WI38 (cell line): ENCODE results near the gene IFNA5.

Experiments used
- H3K4me3 ChIP-seq: 2 replicates; pipeline ENCODE4 v1.5.1; 2011; ENCODE audit warnings: low read depth, mild to moderate bottlenecking, control low read depth, low read length
- CTCF ChIP-seq: IDR thresholded peaks from 2 replicates; pipeline ENCODE4 v1.5.1; 2012; ENCODE audit warnings: low read depth, mild to moderate bottlenecking, control low read depth, low read length

The IFNA5 gene

GRCh38 chr9:21305213-21305612 lies at the start of gene IFNA5:
Gene IFNA5 (minus strand): TSS chr9:21305313. CDS start chr9:21305256, 57 bp downstream.
- no peak for TF ChIP-seq CTCF

GRCh38 chr9:21350787-21351186 lies 45.7 kb upstream of the IFNA5 start, which contains the start of gene IFNA6:
Gene IFNA6 (minus strand): TSS chr9:21350887. CDS start chr9:21350887, 0 bp downstream.
- no peak for TF ChIP-seq CTCF
- no peak within 1 kb of the TSS for H3K4me3 ChIP-seq

More at GRCh38 chr9:21305213-21305612, at the start of gene IFNA5:
- no peak within 1 kb of the TSS for H3K4me3 ChIP-seq

- H3K4me3 ChIP-seq: no peak overlapping the region
- TF ChIP-seq CTCF: no peak
Measured at GRCh38 chr9:21348430-21348970, 43.4 kb upstream of the IFNA5 start.

GRCh38 chr9:21340735-21341134 lies 35.6 kb upstream of the IFNA5 start:
- no peak for TF ChIP-seq CTCF

GRCh38 chr9:21336457-21336856 lies 31.3 kb upstream of the IFNA5 start:
- TF ChIP-seq CTCF: no peak
- no peak overlapping the region for H3K4me3 ChIP-seq

More at GRCh38 chr9:21340735-21341134, 35.6 kb upstream of the IFNA5 start:
- no peak overlapping the region for H3K4me3 ChIP-seq

- H3K4me3 ChIP-seq: peak within 1 kb of the TSS; percentile 90
- TF ChIP-seq CTCF: no peak
Measured at GRCh38 chr9:21334701-21335632, 29.9 kb upstream of the IFNA5 start, which contains the start of gene KLHL9. Gene KLHL9 (minus strand): TSS chr9:21335404. CDS start chr9:21334859, 545 bp downstream.

- H3K4me3 ChIP-seq: peak overlapping the region; percentile 90
- TF ChIP-seq CTCF: no peak
Measured at GRCh38 chr9:21333226-21333625, 28.1 kb upstream of the IFNA5 start.
